H1 (cell line): ENCODE results near the gene CEP152. TPM values are rescaled to one million over a fixed set of nuclear protein-coding genes. Genes with fewer than 3 reads are reported as not detected.
A peak's percentile ranks its signal among the peaks of the same experiment; 100 is the strongest.

ENCODE experiments used
- CTCF ChIA-PET: fragments of 300-600 bp; sonication (Branson Sonifier 250); formaldehyde crosslinking; loops from one replicate; lab custom pipeline; 2021; ENCODE audit not compliant: partially characterized antibody; lab: Charles Lee
- POLR2A ChIA-PET: fragments of 300-600 bp; sonication (Branson Sonifier 250); formaldehyde crosslinking; loops from one replicate; lab custom pipeline; 2021; ENCODE audit warnings: inconsistent platforms; ENCODE audit not compliant: partially characterized antibody; lab: Charles Lee
- DNase-seq, 2 experiments: peaks; one replicate each; pipeline versions ENCODE4 v3.0.0 to v3.0.0-alpha.2; 2010 to 2022; ENCODE audit warnings: low spot score in 2 of 2, low read depth in 1 of 2, mixed read lengths in 1 of 2
- FAIRE-seq: peaks from 2 replicates; lab custom pipeline; 2011; peaks lifted over from hg19 to GRCh38; lab: Jason Lieb, UNC
- H2AFZ ChIP-seq: 2 replicates; pipeline ENCODE4 v1.8.1; 2012; ENCODE audit warnings: low read length, inconsistent platforms
- H2AK5ac ChIP-seq: 2 replicates; pipeline ENCODE4 v1.6.1; 2013; ENCODE audit warnings: low read depth, low read length
- H2BK120ac ChIP-seq: replicated peaks from 2 replicates; pipeline ENCODE3; 2013; ENCODE audit warnings: low read depth, low read length, inconsistent platforms
- H2BK12ac ChIP-seq: 2 replicates; pipeline ENCODE4 v1.6.1; 2013; ENCODE audit warnings: low read depth, low read length
- H2BK15ac ChIP-seq: 2 replicates; pipeline ENCODE4 v1.6.1; 2013; ENCODE audit warnings: low read length
- H2BK20ac ChIP-seq: 2 replicates; pipeline ENCODE4 v1.6.1; 2013; ENCODE audit warnings: low read length
- H2BK5ac ChIP-seq: 2 replicates; pipeline ENCODE4 v1.6.1; 2013; ENCODE audit warnings: low read depth, low read length
- H3K14ac ChIP-seq: 2 replicates; pipeline ENCODE4 v1.6.1; 2013; ENCODE audit warnings: inconsistent platforms; ENCODE audit not compliant: insufficient read length
- H3K18ac ChIP-seq: 2 replicates; pipeline ENCODE4 v1.6.1; 2013; ENCODE audit warnings: low read length; ENCODE audit errors: extremely low read depth
- H3K23ac ChIP-seq: 2 replicates; pipeline ENCODE4 v1.6.1; 2013; ENCODE audit warnings: inconsistent platforms; ENCODE audit not compliant: insufficient read length
- H3K23me2 ChIP-seq: 2 replicates; pipeline ENCODE4 v1.6.1; 2013; ENCODE audit warnings: low read depth, low read length
- H3K27ac ChIP-seq: 2 replicates; pipeline ENCODE4 v1.6.1; 2011; ENCODE audit warnings: low read depth, low read length, inconsistent platforms
- H3K27me3 ChIP-seq, 4 experiments: replicated peaks in 1 of 4; 1 replicate in 1 of 4; 2 replicates in 3 of 4; pipeline versions ENCODE4 v1.6.1 to v1.8.1; 2011 to 2013; ENCODE audit warnings: low read length in 3 of 4, mild to moderate bottlenecking in 3 of 4, inconsistent platforms in 2 of 4, mixed read lengths in 2 of 4, moderate library complexity in 1 of 4; ENCODE audit not compliant: control insufficient read depth in 3 of 4, insufficient read depth in 3 of 4; ENCODE audit errors: extremely low read depth in 1 of 4
- H3K36me3 ChIP-seq, 4 experiments: 2 replicates each; pipeline versions ENCODE4 v1.6.1 to v1.8.1; 2011 to 2013; ENCODE audit warnings: mild to moderate bottlenecking in 4 of 4, low read length in 3 of 4, moderate library complexity in 2 of 4, control low read depth in 1 of 4, inconsistent platforms in 1 of 4; ENCODE audit not compliant: insufficient read depth in 4 of 4, control insufficient read depth in 2 of 4
- H3K4ac ChIP-seq: replicated peaks from 2 replicates; pipeline ENCODE3; 2013; ENCODE audit warnings: low read length, low read depth, mixed read lengths, inconsistent platforms; ENCODE audit not compliant: insufficient read length
- H3K4me1 ChIP-seq, 4 experiments: replicated peaks in 1 of 4; 1 replicate in 1 of 4; 2 replicates in 3 of 4; pipeline versions ENCODE4 v1.6.1 to v1.8.1; 2011 to 2013; ENCODE audit warnings: low read length in 3 of 4, inconsistent platforms in 2 of 4, mixed read lengths in 1 of 4; ENCODE audit not compliant: insufficient read depth in 4 of 4, control insufficient read depth in 3 of 4
- H3K4me2 ChIP-seq, 2 experiments: 2 replicates each; pipeline versions ENCODE4 v1.6.1 to v1.8.1; 2011 to 2013; ENCODE audit warnings: low read depth in 2 of 2, low read length in 2 of 2, control low read depth in 1 of 2, inconsistent platforms in 1 of 2, mild to moderate bottlenecking in 1 of 2; ENCODE audit not compliant: insufficient read depth in 1 of 2
- H3K4me3 ChIP-seq, 4 experiments: fragments of 200-600, 300-600 bp in 1 of 4; sonication (generic), shearing (Covaris generic), sonication (Bioruptor Twin) in 1 of 4; 2 replicates each; pipeline versions ENCODE4 v1.5.1 to v1.8.1; 2011 to 2016; ENCODE audit warnings: low read length in 4 of 4, low read depth in 3 of 4, control low read depth in 2 of 4, inconsistent platforms in 2 of 4, mild to moderate bottlenecking in 2 of 4, mixed read lengths in 1 of 4, moderate library complexity in 1 of 4; ENCODE audit not compliant: insufficient read depth in 2 of 4; ENCODE audit errors: extremely low read depth in 1 of 4
- H3K56ac ChIP-seq: replicated peaks from 2 replicates; pipeline ENCODE3; 2013; ENCODE audit warnings: low read depth, mild to moderate bottlenecking, mixed read lengths, low read length, inconsistent platforms; ENCODE audit not compliant: insufficient read length
- H3K79me1 ChIP-seq: 2 replicates; pipeline ENCODE4 v1.6.1; 2013; ENCODE audit warnings: low read depth, low read length, control low read depth
- H3K79me2 ChIP-seq, 2 experiments: 2 replicates each; pipeline versions ENCODE4 v1.6.1 to v1.8.1; 2012 to 2013; ENCODE audit warnings: low read length in 2 of 2, mild to moderate bottlenecking in 2 of 2, inconsistent platforms in 1 of 2; ENCODE audit not compliant: insufficient read depth in 2 of 2, control insufficient read depth in 1 of 2
- H3K9ac ChIP-seq, 4 experiments: replicated peaks in 1 of 4; 1 replicate in 1 of 4; 2 replicates in 3 of 4; pipeline versions ENCODE4 v1.6.1 to v1.8.1; 2011 to 2013; ENCODE audit warnings: low read depth in 3 of 4, low read length in 3 of 4, control low read depth in 2 of 4, mild to moderate bottlenecking in 2 of 4, moderate library complexity in 2 of 4, inconsistent platforms in 1 of 4; ENCODE audit errors: extremely low read depth in 1 of 4
- H3K9me3 ChIP-seq, 2 experiments: 2 replicates each; pipeline versions ENCODE4 v1.6.1 to v1.8.1; 2012 to 2013; ENCODE audit warnings: mild to moderate bottlenecking in 2 of 2, moderate library complexity in 2 of 2, control low read depth in 1 of 2, inconsistent platforms in 1 of 2, low read depth in 1 of 2, low read length in 1 of 2, mixed read lengths in 1 of 2; ENCODE audit not compliant: insufficient read depth in 2 of 2
- H4K20me1 ChIP-seq, 2 experiments: replicated peaks in 1 of 2; 2 replicates each; pipeline versions ENCODE3 to v1.8.1; 2011 to 2013; ENCODE audit warnings: inconsistent platforms in 2 of 2, low read length in 2 of 2, mild to moderate bottlenecking in 1 of 2; ENCODE audit not compliant: insufficient read depth in 2 of 2, control insufficient read depth in 1 of 2
- H4K5ac ChIP-seq: 2 replicates; pipeline ENCODE4 v1.6.1; 2013; ENCODE audit warnings: low read length, low read depth, mixed read lengths, inconsistent platforms; ENCODE audit not compliant: insufficient read length
- H4K8ac ChIP-seq: 2 replicates; pipeline ENCODE4 v1.8.0; 2013; ENCODE audit warnings: mild to moderate bottlenecking, moderate library complexity, low read length, inconsistent platforms; ENCODE audit not compliant: insufficient read depth; ENCODE audit errors: extremely low read depth
- H4K91ac ChIP-seq: replicated peaks from 2 replicates; pipeline ENCODE3; 2013; ENCODE audit warnings: low read length, mixed read lengths, inconsistent platforms; ENCODE audit not compliant: insufficient read length
- CTCF ChIP-seq, 3 experiments: IDR thresholded peaks; 1 replicate in 2 of 3; 2 replicates in 1 of 3; pipeline versions ENCODE4 v1.5.1 to v1.6.1; 2011; ENCODE audit warnings: low read length in 3 of 3, mild to moderate bottlenecking in 3 of 3, inconsistent platforms in 2 of 3, low read depth in 1 of 3, moderate library complexity in 1 of 3; ENCODE audit not compliant: insufficient read depth in 1 of 3; ENCODE audit errors: control extremely low read depth in 1 of 3
- EGR1 ChIP-seq: IDR thresholded peaks from 2 replicates; pipeline ENCODE4 v1.6.1; 2011; ENCODE audit warnings: low read depth, low read length, borderline replicate concordance
- EP300 ChIP-seq, 2 experiments: IDR thresholded peaks; 1 replicate in 1 of 2; 2 replicates in 1 of 2; pipeline ENCODE4 v1.6.1; 2011 to 2012; ENCODE audit warnings: low read depth in 2 of 2, low read length in 2 of 2, mild to moderate bottlenecking in 2 of 2, borderline replicate concordance in 1 of 2, inconsistent platforms in 1 of 2, moderate library complexity in 1 of 2
- JUN ChIP-seq: IDR thresholded peaks from 2 replicates; pipeline ENCODE4 v1.6.1; 2011; ENCODE audit warnings: low read depth, mild to moderate bottlenecking, improper control_type of control experiment, low read length
- MAX ChIP-seq: IDR thresholded peaks from 2 replicates; pipeline ENCODE4 v1.6.1; 2012; ENCODE audit warnings: inconsistent platforms
- RAD21 ChIP-seq, 2 experiments: IDR thresholded peaks in 1 of 2; conservative IDR thresholded peaks in 1 of 2; 2 replicates each; pipeline ENCODE4 v1.6.1; 2011; ENCODE audit warnings: low read depth in 2 of 2, low read length in 2 of 2, improper control_type of control experiment in 1 of 2, inconsistent platforms in 1 of 2, mild to moderate bottlenecking in 1 of 2, moderate library complexity in 1 of 2
- SUZ12 ChIP-seq: fragments of 200-600 bp; sonication (generic); IDR thresholded peaks from 2 replicates; pipeline ENCODE4 v1.6.1; 2012; ENCODE audit warnings: mild to moderate bottlenecking, inconsistent platforms, low read length, moderate library complexity, mixed read lengths
- TAF7 ChIP-seq: optimal IDR thresholded peaks from 2 replicates; pipeline ENCODE3; 2011; ENCODE audit warnings: low read depth, mild to moderate bottlenecking, inconsistent platforms, low read length, moderate library complexity, borderline replicate concordance
- USF2 ChIP-seq: IDR thresholded peaks from 2 replicates; pipeline ENCODE4 v1.6.1; 2011; ENCODE audit warnings: low read length, improper control_type of control experiment
- WGBS, 2 experiments: shearing (Covaris generic) in 1 of 2; methylation state at CpG; one replicate each; pipeline versions ENCODE4 v1.1.6 to v1.1.7; 2013 to 2015; ENCODE audit warnings: low lambda C conversion rate in 2 of 2, mixed read lengths in 2 of 2, inconsistent platforms in 1 of 2, low coverage in 1 of 2, missing lambda C conversion rate in 1 of 2; ENCODE audit not compliant: insufficient replicate concordance in 2 of 2, insufficient coverage in 1 of 2, insufficient read length in 1 of 2; ENCODE audit errors: extremely low coverage in 1 of 2, missing lambda C conversion rate in 1 of 2; 5-methylcytosine and 5-hydroxymethylcytosine counted together
- polyA plus RNA-seq, 7 experiments: library from polyadenylated mRNA; depleted of rRNA in 3 of 7; stranded (reverse) in 5 of 7; unstranded in 2 of 7; fragments of >200 nt in 5 of 7; fragments of 200-250 nt in 2 of 7; gene quantifications; 1 replicate in 5 of 7; 2 replicates in 1 of 7; 4 replicates in 1 of 7; pipeline versions ENCODE4 v1.2.1 to v1.2.3, GENCODE V29; 2011 to 2013; ENCODE audit warnings: missing spikeins in 2 of 7, mixed read lengths in 2 of 7
- total RNA-seq: library from RNA; stranded (reverse); fragmentation: NEBNext Ultra II Directional; extraction: Animal tissue kit (Norgen Biotek cat#: 25700); gene quantifications from 2 replicates; pipeline ENCODE4 v1.2.1, GENCODE V29; 2021

CEP152 gene
- total and polyA plus RNA-seq, 2 of the 8 experiments (the other 6 are each of a cell fraction or from before 2014, with no cell fraction given): 1.4 to 16.2 TPM

GRCh38 chr15:48759921-48760320 is 50.9 kb downstream of the CEP152 start:
- no peaks in the 10 kb centered on the region for H4K20me1 ChIP-seq
- no peak overlapping the region for H3K18ac ChIP-seq
- H2AFZ ChIP-seq: no peak overlapping the region
- POLR2A ChIA-PET: no interaction called here
- no peaks in the 10 kb centered on the region for H3K79me2 ChIP-seq
- H3K4me1 ChIP-seq: no peaks in the 10 kb centered on the region
- H4K5ac ChIP-seq: no peak overlapping the region
- H3K36me3 ChIP-seq: peaks cover 0 to 34% (median 11%) of the 10 kb centered on the region in 4 experiments; a peak in 6 of 8 replicates
- H2BK120ac ChIP-seq: no peak overlapping the region
- H3K27me3 ChIP-seq: no peaks in the 10 kb centered on the region
- no peak overlapping the region for H3K4me2 ChIP-seq
- CTCF ChIA-PET: interaction anchor here (1.1 kb wide), 1 partner anchor 42 kb away, joined by 3 read pairs; no protein-coding TSS in a partner anchor
- H3K14ac ChIP-seq: no peak overlapping the region
- no peak overlapping the region for H3K4me3 ChIP-seq
- no peak for DNase-seq
- H2BK15ac ChIP-seq: no peak overlapping the region
- H2BK12ac ChIP-seq: no peak overlapping the region
- peak; percentile 19 for FAIRE-seq
- H3K79me1 ChIP-seq: no peaks in the 10 kb centered on the region
- no peak overlapping the region for H3K4ac ChIP-seq
- no peak overlapping the region for H3K23ac ChIP-seq
- H2AK5ac ChIP-seq: no peak overlapping the region
- no peak overlapping the region for H4K8ac ChIP-seq
- H3K9ac ChIP-seq: peak overlapping the region in 1 of 4 experiments; percentile 34; a peak in 1 of 7 replicates
- H3K23me2 ChIP-seq: no peaks in the 10 kb centered on the region
- no peak overlapping the region for H3K27ac ChIP-seq
- WGBS, 2 experiments: 91% methylated on average over 1 of the region's 1 CpG; no CpG with 5 or more reads in 1 of the 2 experiments
- no peaks in the 10 kb centered on the region for H3K9me3 ChIP-seq
- H2BK5ac ChIP-seq: no peak overlapping the region
- H3K56ac ChIP-seq: no peak overlapping the region
- H2BK20ac ChIP-seq: no peak overlapping the region
- H4K91ac ChIP-seq: no peak overlapping the region
- no peak for TF ChIP-seq EP300 (IDR thresholded peaks at IDR 0.05; ENCODE audit: borderline replicate concordance in 1 of 2, low read depth in 2 of 2, low read length in 2 of 2)
- TF ChIP-seq CTCF (IDR thresholded peaks at IDR 0.05; ENCODE audit: control extremely low read depth in 1 of 3, insufficient read depth in 1 of 3, low read depth in 1 of 3, low read length in 3 of 3): no peak
- TF ChIP-seq JUN: no peak
- TF ChIP-seq TAF7: no peak
- TF ChIP-seq SUZ12: no peak
- no peak for TF ChIP-seq MAX
- no peak for TF ChIP-seq USF2
- TF ChIP-seq EGR1: no peak
- no peak for TF ChIP-seq RAD21 (IDR thresholded peaks at IDR 0.05 in 1 of 2, conservative IDR thresholded peaks at IDR 0.05 in 1 of 2; ENCODE audit: low read depth in 2 of 2, low read length in 2 of 2)
